NCI-H345 treated with DMSO at 0.1 percent for 48 hours (cell line): ENCODE data around the gene TMEM121B.
A peak's percentile ranks its signal among the peaks of the same experiment; 100 is the strongest.

Experiments used
- DNase-seq: peaks from one replicate; lab custom pipeline; 2025; ENCODE audit not compliant: unreplicated experiment; lab: John Stamatoyannopoulos, UW

TMEM121B gene

GRCh38 chr22:17138513-17138912 is 17.4 kb upstream of the TMEM121B start:
- DNase-seq = no peak

- no peak for DNase-seq
Measured at GRCh38 chr22:17137861-17138425, 16.8 kb upstream of the TMEM121B start.

- DNase-seq = no peak
Measured at GRCh38 chr22:17137170-17137569, 16.0 kb upstream of the TMEM121B start.

- DNase-seq = no peak
Measured at GRCh38 chr22:17135153-17135760, 14.1 kb upstream of the TMEM121B start.

- no peak for DNase-seq
Measured at GRCh38 chr22:17133137-17133536, 12.0 kb upstream of the TMEM121B start.

GRCh38 chr22:17132112-17132511 is 11.0 kb upstream of the TMEM121B start:
- DNase-seq = no peak

GRCh38 chr22:17131686-17132085 is 10.5 kb upstream of the TMEM121B start:
- DNase-seq = peak; percentile 10

GRCh38 chr22:17130199-17130598 is 9.0 kb upstream of the TMEM121B start:
- no peak for DNase-seq

- no peak for DNase-seq
Measured at GRCh38 chr22:17120711-17121232, 388 bp downstream of the TMEM121B start.

- no peak for DNase-seq
Measured at GRCh38 chr22:17120281-17120680, 879 bp downstream of the TMEM121B start.

GRCh38 chr22:17119481-17120202 is 1.5 kb downstream of the TMEM121B start:
- no peak for DNase-seq

- DNase-seq = no peak
Measured at GRCh38 chr22:17118342-17118741, 2.8 kb downstream of the TMEM121B start.

GRCh38 chr22:17117890-17118289 is 3.3 kb downstream of the TMEM121B start:
- no peak for DNase-seq

GRCh38 chr22:17117400-17117799 is 3.8 kb downstream of the TMEM121B start:
- no peak for DNase-seq

GRCh38 chr22:17116572-17117330 is 4.4 kb downstream of the TMEM121B start:
- DNase-seq = no peak

- no peak for DNase-seq
Measured at GRCh38 chr22:17115945-17116565, 5.1 kb downstream of the TMEM121B start.

- DNase-seq = no peak
Measured at GRCh38 chr22:17115236-17115635, 5.9 kb downstream of the TMEM121B start.

GRCh38 chr22:17114898-17115235 is 6.3 kb downstream of the TMEM121B start:
- no peak for DNase-seq

- no peak for DNase-seq
Measured at GRCh38 chr22:17114173-17114897, 6.8 kb downstream of the TMEM121B start.

GRCh38 chr22:17113600-17113999 is 7.6 kb downstream of the TMEM121B start:
- no peak for DNase-seq
